Hepatocyte (in vitro differentiated cells): ENCODE results near the gene AHCY. TPM values are rescaled to one million over a fixed set of nuclear protein-coding genes. Genes with fewer than 3 reads are reported as not detected.

Source experiments
- DNase-seq: peaks from one replicate; pipeline ENCODE4 v3.0.0-alpha.2; 2016; ENCODE audit warnings: low spot score
- H2AFZ ChIP-seq: fragments of 200-600 bp; sonication (generic); 2 replicates; pipeline ENCODE4 v1.6.0; 2016; ENCODE audit warnings: antibody characterized with exemption, mild to moderate bottlenecking
- H3K27ac ChIP-seq: fragments of 200-600 bp; sonication (generic); 2 replicates; pipeline ENCODE4 v1.5.1; 2016; ENCODE audit warnings: mild to moderate bottlenecking
- H3K27me3 ChIP-seq: fragments of 200-600 bp; sonication (generic); 2 replicates; pipeline ENCODE4 v1.6.1; 2016
- H3K36me3 ChIP-seq: fragments of 200-600 bp; sonication (generic); replicated peaks from 2 replicates; pipeline ENCODE4 v1.5.1; 2016; ENCODE audit warnings: low read depth; ENCODE audit not compliant: insufficient read depth
- H3K4me1 ChIP-seq: fragments of 200-600 bp; sonication (generic); 2 replicates; pipeline ENCODE4 v1.5.1; 2016; ENCODE audit warnings: mild to moderate bottlenecking, moderate library complexity; ENCODE audit not compliant: insufficient read depth
- H3K4me2 ChIP-seq: fragments of 200-600 bp; sonication (generic); 2 replicates; pipeline ENCODE4 v1.6.0; 2016
- H3K4me3 ChIP-seq: fragments of 200-600 bp; sonication (generic); 2 replicates; pipeline ENCODE4 v1.5.1; 2016; ENCODE audit warnings: mild to moderate bottlenecking
- H3K79me2 ChIP-seq: fragments of 200-600 bp; sonication (generic); 2 replicates; pipeline ENCODE4 v1.6.0; 2017; ENCODE audit warnings: mild to moderate bottlenecking
- H3K9me2 ChIP-seq: fragments of 200-600 bp; sonication (generic); replicated peaks from 2 replicates; pipeline ENCODE4 v1.6.0; 2017; ENCODE audit warnings: mild to moderate bottlenecking; ENCODE audit not compliant: insufficient read depth
- H3K9me3 ChIP-seq: fragments of 200-600 bp; sonication (generic); 2 replicates; pipeline ENCODE4 v1.5.1; 2016; ENCODE audit warnings: low read depth, mild to moderate bottlenecking
- H4K20me1 ChIP-seq: fragments of 200-600 bp; sonication (generic); 2 replicates; pipeline ENCODE4 v1.6.0; 2016; ENCODE audit warnings: mild to moderate bottlenecking; ENCODE audit not compliant: insufficient read depth, poor library complexity, severe bottlenecking
- EZH2 ChIP-seq: fragments of 200-600 bp; sonication (generic); IDR thresholded peaks from 2 replicates; pipeline ENCODE4 v1.6.1; 2016; ENCODE audit warnings: antibody characterized with exemption, mild to moderate bottlenecking, borderline replicate concordance
- EZH2phosphoT487 ChIP-seq: fragments of 200-600 bp; sonication (generic); IDR thresholded peaks from one replicate; pipeline ENCODE4 v1.6.1; 2018; ENCODE audit warnings: antibody characterized with exemption, mild to moderate bottlenecking, low read depth, moderate library complexity; ENCODE audit not compliant: unreplicated experiment, severe bottlenecking
- WGBS: methylation state at CpG from one replicate; pipeline ENCODE4 v1.1.6; 2016; ENCODE audit warnings: low lambda C conversion rate; ENCODE audit errors: missing lambda C conversion rate; 5-methylcytosine and 5-hydroxymethylcytosine counted together
- polyA plus RNA-seq: library from polyadenylated mRNA; unstranded; fragments of >200 nt; fragmentation: Nextera tagmentation; extraction: Ambion mirVana; gene quantifications from 2 replicates; pipeline ENCODE4 v1.2.1, GENCODE V29; 2016
- total RNA-seq: library from RNA; depleted of rRNA; stranded (reverse); fragments of >200 nt; gene quantifications from 2 replicates; pipeline ENCODE4 v1.2.3, GENCODE V29; 2014
- TF ChIP-seq, protein P1 (sequence below): fragments of 200-600 bp; sonication (generic); IDR thresholded peaks from 2 replicates; pipeline ENCODE4 v1.5.1; 2016; ENCODE audit warnings: antibody characterized with exemption, mild to moderate bottlenecking; ENCODE audit not compliant: poor library complexity

AHCY gene
- total and polyA plus RNA-seq, 2 experiments from 2014 or later: 81.1 to 124 TPM

GRCh38 chr20:34302312-34302722 is 838 bp downstream of the AHCY start:
- whole genome bisulfite sequencing: 30% methylated on average over 9 of the region's 9 CpGs
- Histone ChIP-seq H4K20me1 (peaks cover 5% of the 10 kb centered on the region), H3K79me2 (peaks cover 51% of the 10 kb centered on the region), H3K4me3 (peak overlapping the region; percentile 86), H3K4me1 (peaks cover 21% of the 10 kb centered on the region), H3K27ac (peak overlapping the region; percentile 95), H3K27me3 (no peaks in the 10 kb centered on the region), H3K36me3 (no peaks in the 10 kb centered on the region), H3K9me2 (no peaks in the 10 kb centered on the region), H3K9me3 (no peaks in the 10 kb centered on the region), H2AFZ (peak overlapping the region; percentile 83), H3K4me2 (peak overlapping the region; percentile 92)
- TF ChIP-seq EZH2 (no peak), EZH2phosphoT487 (no peak)
- TF ChIP-seq, protein P1, sequence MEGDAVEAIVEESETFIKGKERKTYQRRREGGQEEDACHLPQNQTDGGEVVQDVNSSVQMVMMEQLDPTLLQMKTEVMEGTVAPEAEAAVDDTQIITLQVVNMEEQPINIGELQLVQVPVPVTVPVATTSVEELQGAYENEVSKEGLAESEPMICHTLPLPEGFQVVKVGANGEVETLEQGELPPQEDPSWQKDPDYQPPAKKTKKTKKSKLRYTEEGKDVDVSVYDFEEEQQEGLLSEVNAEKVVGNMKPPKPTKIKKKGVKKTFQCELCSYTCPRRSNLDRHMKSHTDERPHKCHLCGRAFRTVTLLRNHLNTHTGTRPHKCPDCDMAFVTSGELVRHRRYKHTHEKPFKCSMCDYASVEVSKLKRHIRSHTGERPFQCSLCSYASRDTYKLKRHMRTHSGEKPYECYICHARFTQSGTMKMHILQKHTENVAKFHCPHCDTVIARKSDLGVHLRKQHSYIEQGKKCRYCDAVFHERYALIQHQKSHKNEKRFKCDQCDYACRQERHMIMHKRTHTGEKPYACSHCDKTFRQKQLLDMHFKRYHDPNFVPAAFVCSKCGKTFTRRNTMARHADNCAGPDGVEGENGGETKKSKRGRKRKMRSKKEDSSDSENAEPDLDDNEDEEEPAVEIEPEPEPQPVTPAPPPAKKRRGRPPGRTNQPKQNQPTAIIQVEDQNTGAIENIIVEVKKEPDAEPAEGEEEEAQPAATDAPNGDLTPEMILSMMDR: no peak
- peak; percentile 16 for DNase-seq

DNA sequence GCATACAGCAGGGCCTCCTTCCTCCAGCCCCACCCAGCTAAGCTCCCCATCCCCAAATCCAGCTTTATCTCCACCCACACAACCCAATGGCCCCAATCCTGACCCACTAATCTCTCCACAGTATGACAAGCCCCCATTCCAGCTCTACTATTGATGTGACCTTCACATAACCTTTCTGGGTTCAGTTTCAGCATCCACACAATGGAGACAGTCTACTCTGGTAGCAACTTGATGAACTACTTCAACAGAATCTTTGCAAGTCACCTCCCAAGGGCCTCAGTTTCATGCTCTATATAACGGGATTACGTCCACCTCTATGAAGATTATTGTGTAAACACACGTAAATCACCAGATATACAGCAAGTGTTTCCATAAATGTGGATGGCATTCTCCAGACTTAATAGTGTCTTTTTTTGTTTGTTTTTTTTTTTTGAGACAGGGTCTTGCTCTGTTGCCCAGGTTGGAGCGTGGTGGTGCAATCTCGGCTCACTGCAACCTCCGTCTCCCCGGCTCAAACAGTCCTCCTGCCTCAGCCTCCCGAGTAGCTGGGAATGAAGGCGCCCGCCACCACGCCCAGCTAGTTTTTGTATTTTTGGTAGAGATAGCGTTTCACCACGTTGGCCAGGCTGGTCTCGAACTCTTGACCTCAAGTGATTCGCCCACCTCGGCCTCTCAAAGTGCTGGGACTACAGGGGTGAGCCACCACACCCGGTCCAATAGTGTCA is 1.4 kb downstream of the AHCY start:
- no peaks in the 10 kb centered on the region for H3K9me3 ChIP-seq
- DNase-seq: no peak
- H3K36me3 ChIP-seq: no peaks in the 10 kb centered on the region
- peaks cover 21% of the 10 kb centered on the region for H3K4me1 ChIP-seq
- H3K4me2 ChIP-seq: peak overlapping the region; percentile 92
- no peaks in the 10 kb centered on the region for H3K9me2 ChIP-seq
- no peaks in the 10 kb centered on the region for H3K27me3 ChIP-seq
- TF ChIP-seq, protein P1: no peak
- TF ChIP-seq EZH2: no peak
- no peak for TF ChIP-seq EZH2phosphoT487
- peaks cover 7% of the 10 kb centered on the region for H4K20me1 ChIP-seq
- H2AFZ ChIP-seq: no peak overlapping the region
- peak overlapping the region; percentile 86 for H3K4me3 ChIP-seq
- peak overlapping the region; percentile 95 for H3K27ac ChIP-seq
- WGBS: 83% methylated on average over 17 of the region's 17 CpGs
- peaks cover 57% of the 10 kb centered on the region for H3K79me2 ChIP-seq

- Histone ChIP-seq H3K4me1 (peaks cover 21% of the 10 kb centered on the region), H3K36me3 (no peaks in the 10 kb centered on the region), H3K4me3 (no peak overlapping the region), H4K20me1 (peaks cover 7% of the 10 kb centered on the region), H3K9me2 (no peaks in the 10 kb centered on the region), H2AFZ (no peak overlapping the region), H3K4me2 (peak overlapping the region; percentile 92), H3K27me3 (no peaks in the 10 kb centered on the region), H3K79me2 (peaks cover 65% of the 10 kb centered on the region), H3K9me3 (no peaks in the 10 kb centered on the region), H3K27ac (peak overlapping the region; percentile 62)
- peak; percentile 40 for DNase-seq
- 60% methylated on average over 7 of the region's 7 CpGs for WGBS
- TF ChIP-seq EZH2 (no peak), EZH2phosphoT487 (no peak)
- TF ChIP-seq, protein P1: no peak
Observed at GRCh38 chr20:34300809-34301586, 2.2 kb downstream of the AHCY start.
